HFF-Myc (cell line): Measurements from ENCODE around the gene MAST4.

Experiments
- DNase-seq: peaks from one replicate; pipeline ENCODE4 v3.0.0-alpha.2; 2011; ENCODE audit warnings: low read depth; ENCODE audit errors: extremely low read depth
- H3K4me3 ChIP-seq: replicated peaks from 2 replicates; pipeline ENCODE4 v1.5.1; 2011; ENCODE audit warnings: low read depth, mild to moderate bottlenecking, control low read depth, low read length
- CTCF ChIP-seq: IDR thresholded peaks from 2 replicates; pipeline ENCODE4 v1.5.1; 2012; ENCODE audit warnings: mild to moderate bottlenecking, low read depth, low read length, control low read depth; ENCODE audit errors: missing control alignments

The MAST4 gene

GRCh38 chr5:66870708-66871107, 274.5 kb downstream of the MAST4 start:
- DNase-seq: no peak
- TF ChIP-seq CTCF: no peak
- H3K4me3 ChIP-seq: no peak overlapping the region

GRCh38 chr5:66871651-66872050, 275.5 kb downstream of the MAST4 start:
- no peak overlapping the region for H3K4me3 ChIP-seq
- TF ChIP-seq CTCF: no peak
- no peak for DNase-seq

GRCh38 chr5:66872736-66873331, 276.6 kb downstream of the MAST4 start:
- no peak overlapping the region for H3K4me3 ChIP-seq
- TF ChIP-seq CTCF: no peak
- no peak for DNase-seq

GRCh38 chr5:66874004-66874403, 277.8 kb downstream of the MAST4 start:
- DNase-seq: no peak
- no peak for TF ChIP-seq CTCF

GRCh38 chr5:66875315-66875714, 279.1 kb downstream of the MAST4 start:
- no peak overlapping the region for H3K4me3 ChIP-seq
- no peak for TF ChIP-seq CTCF
- no peak for DNase-seq

More at GRCh38 chr5:66874004-66874403, 277.8 kb downstream of the MAST4 start:
- no peak overlapping the region for H3K4me3 ChIP-seq

- no peak for TF ChIP-seq CTCF
- H3K4me3 ChIP-seq: no peak overlapping the region
- no peak for DNase-seq
These were observed 280.1 kb downstream of the MAST4 start for GRCh38 chr5:66876266-66876807.

- no peak for TF ChIP-seq CTCF
- no peak for DNase-seq
- no peak overlapping the region for H3K4me3 ChIP-seq
These were observed 281.6 kb downstream of the MAST4 start for GRCh38 chr5:66877843-66878242.
